Subcutaneous preadipocyte (primary cell): ENCODE measurements around the gene PRAMEF2. TPM values are rescaled to one million over a fixed set of nuclear protein-coding genes. Genes with fewer than 3 reads are reported as not detected.

Source experiments
- total RNA-seq: library from RNA; depleted of rRNA; stranded (reverse); fragments of >200 nt; gene quantifications from 2 replicates; pipeline ENCODE4 v1.2.3, GENCODE V29; 2012

The PRAMEF2 gene
- total RNA-seq: under 0.01 TPM in 1 of 2 replicates, not detected in the other

GRCh38 chr1:12856786-12857185 is at the start of gene PRAMEF2:
TSS of gene PRAMEF2 (plus strand) at chr1:12857086. CDS start at chr1:12859010, 1,924 bp downstream.

GRCh38 chr1:12831310-12831709 is 25.6 kb upstream of the PRAMEF2 start, which contains the start of gene PRAMEF11:
TSS of gene PRAMEF11 (minus strand) at chr1:12831410. CDS start at chr1:12828789, 2,621 bp downstream.

GRCh38 chr1:12848620-12849019 is 8.3 kb upstream of the PRAMEF2 start, which contains the start of gene HNRNPCL1:
TSS of gene HNRNPCL1 (minus strand) at chr1:12848720. CDS start at chr1:12848289, 431 bp downstream.

GRCh38 chr1:12886101-12886500 is 29.2 kb downstream of the PRAMEF2 start, which contains the start of gene PRAMEF4:
TSS of gene PRAMEF4 (minus strand) at chr1:12886201. CDS start at chr1:12883394, 2,807 bp downstream.

DNA sequence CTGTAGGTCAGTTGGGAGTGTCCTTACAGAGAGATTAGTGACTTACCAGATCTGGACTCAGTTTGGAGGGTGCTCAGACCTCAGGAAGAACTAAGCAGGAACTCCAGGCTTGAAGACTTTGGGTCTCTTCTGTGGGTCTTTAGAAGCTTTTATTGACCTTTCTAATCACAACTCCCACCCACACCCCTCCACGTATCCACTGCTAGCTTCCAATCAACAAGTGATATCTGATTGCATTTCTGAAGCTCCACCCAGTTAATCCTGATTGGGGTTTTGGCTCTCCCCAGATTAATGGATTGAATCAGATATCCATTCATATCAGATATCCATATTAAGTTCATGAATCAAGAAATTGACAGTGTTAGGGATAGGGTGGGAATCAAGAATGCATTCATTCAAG is 41.3 kb downstream of the PRAMEF2 start, which contains the start of gene PRAMEF10:
Gene PRAMEF10, minus strand, starts transcription at position 101 of the 400 bp plus-strand sequence. CDS start 2,423 bp downstream, outside the sequence.

Other genes starting within 250 kb of the PRAMEF2 start
- gene DHRS3, start 238.9 kb upstream of the PRAMEF2 start, total RNA-seq: 2.2 and 7.0 TPM in 2 replicates
- not detected in 2 replicates for gene AADACL4, start 213.0 kb upstream of the PRAMEF2 start, total RNA-seq
- gene AADACL3, start 141.0 kb upstream of the PRAMEF2 start, total RNA-seq: not detected in 2 replicates
- gene CFAP107, start 110.9 kb upstream of the PRAMEF2 start, total RNA-seq: not detected in 2 replicates
- gene PRAMEF12, start 83.3 kb upstream of the PRAMEF2 start, total RNA-seq: under 0.01 TPM in 1 of 2 replicates, not detected in the other
- not detected in 2 replicates for gene PRAMEF1, start 65.7 kb upstream of the PRAMEF2 start, total RNA-seq
- gene PRAMEF11, start 25.7 kb upstream of the PRAMEF2 start, total RNA-seq: not detected in 2 replicates
- not detected in 2 replicates for gene HNRNPCL1, start 8.4 kb upstream of the PRAMEF2 start, total RNA-seq
- not detected in 2 replicates for gene PRAMEF4, start 29.1 kb downstream of the PRAMEF2 start, total RNA-seq
- not detected in 2 replicates for gene PRAMEF10, start 41.2 kb downstream of the PRAMEF2 start, total RNA-seq
- not detected in 2 replicates for gene PRAMEF7, start 59.5 kb downstream of the PRAMEF2 start, total RNA-seq
- not detected in 2 replicates for gene PRAMEF6, start 90.5 kb downstream of the PRAMEF2 start, total RNA-seq
- gene PRAMEF27, start 199.5 kb downstream of the PRAMEF2 start, total RNA-seq: not detected in 2 replicates
- not detected in 2 replicates for gene HNRNPCL3, start 203.7 kb downstream of the PRAMEF2 start, total RNA-seq
- not detected in 2 replicates for gene PRAMEF25, start 213.7 kb downstream of the PRAMEF2 start, total RNA-seq